HUDEP-2 (cell line): ENCODE results near the gene PTPN3.
A peak's percentile ranks its signal among the peaks of the same experiment; 100 is the strongest.

Experiments used
- DNase-seq, 76 experiments: peaks; one replicate each; lab custom pipeline; 2025; ENCODE audit not compliant: unreplicated experiment in 76 of 76; lab: John Stamatoyannopoulos, UW

The PTPN3 gene

DNA sequence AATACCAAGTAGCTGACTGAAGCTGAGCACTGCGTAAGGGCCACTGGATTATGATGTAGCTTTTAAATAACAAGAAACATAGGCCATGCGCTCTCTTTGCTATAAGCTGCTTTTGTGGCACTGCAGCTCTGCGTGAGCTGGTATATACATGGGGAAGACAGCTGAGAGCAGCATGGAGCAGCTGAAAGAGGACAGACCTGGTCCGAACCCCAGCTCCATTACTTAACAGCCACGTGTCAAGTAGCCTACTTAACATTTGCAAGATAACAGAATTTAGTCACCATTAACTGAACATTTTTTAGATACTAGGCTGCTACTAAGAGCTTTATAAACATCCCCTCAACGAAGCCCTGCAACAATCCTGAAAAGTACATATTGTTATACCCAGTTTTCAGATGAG is 69.3 kb downstream of the PTPN3 start:
- DNase-seq, result no peak

DNA sequence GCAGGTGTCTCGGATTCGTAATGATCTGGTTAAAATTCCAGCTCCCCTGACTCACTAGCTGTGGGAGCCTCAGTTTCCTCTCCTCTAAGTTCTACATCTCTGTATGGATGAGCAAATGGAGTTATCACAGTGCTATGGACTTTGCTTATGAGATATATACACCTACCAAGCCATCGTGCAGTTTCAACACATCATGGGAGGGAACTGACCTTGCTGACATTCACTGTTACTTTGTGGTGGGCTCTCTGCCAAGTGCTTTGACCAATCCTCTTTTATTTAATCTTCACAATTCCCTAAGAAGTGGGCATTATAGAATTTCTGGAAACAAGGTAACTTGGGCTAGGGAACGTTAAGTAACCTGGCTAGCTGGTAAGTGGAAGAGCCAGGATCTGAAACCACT is 70.2 kb downstream of the PTPN3 start:
- no peak for DNase-seq

DNA sequence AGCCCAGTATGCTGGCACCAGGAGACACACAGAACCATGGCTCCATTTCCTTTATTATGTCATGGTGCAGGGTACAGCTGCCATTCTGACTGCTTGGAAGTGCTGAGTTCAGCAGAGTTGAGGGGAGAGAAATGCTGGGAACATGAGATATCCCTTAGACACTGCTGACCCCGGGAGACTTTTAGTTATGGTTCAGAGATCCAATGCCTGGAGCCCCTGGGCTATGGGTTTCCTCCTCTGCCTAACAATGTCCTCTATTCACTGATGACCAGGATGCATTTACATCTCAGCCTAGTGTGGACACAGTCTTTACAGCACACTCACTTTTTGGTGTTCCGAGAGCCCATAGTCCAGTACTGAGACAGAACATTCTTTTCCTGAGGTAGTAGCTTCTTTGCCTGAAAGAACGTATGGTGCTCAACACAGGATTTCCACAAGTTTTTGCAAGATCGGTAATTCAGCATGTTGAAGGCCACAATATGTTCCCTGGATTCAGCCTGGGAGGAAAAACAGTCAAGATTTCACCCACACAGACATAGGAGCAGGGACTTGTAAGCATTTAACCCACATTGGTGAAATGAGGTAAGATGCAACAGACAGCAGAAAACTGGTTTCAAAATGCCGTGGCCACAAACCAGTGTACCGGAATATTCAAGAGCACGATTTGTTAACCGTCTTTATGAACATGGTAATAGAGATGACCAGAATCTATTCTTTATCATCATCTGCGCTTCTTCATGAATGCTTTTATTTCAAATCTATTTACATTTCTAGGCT is 71.3 kb downstream of the PTPN3 start:
- no peak for DNase-seq

DNA sequence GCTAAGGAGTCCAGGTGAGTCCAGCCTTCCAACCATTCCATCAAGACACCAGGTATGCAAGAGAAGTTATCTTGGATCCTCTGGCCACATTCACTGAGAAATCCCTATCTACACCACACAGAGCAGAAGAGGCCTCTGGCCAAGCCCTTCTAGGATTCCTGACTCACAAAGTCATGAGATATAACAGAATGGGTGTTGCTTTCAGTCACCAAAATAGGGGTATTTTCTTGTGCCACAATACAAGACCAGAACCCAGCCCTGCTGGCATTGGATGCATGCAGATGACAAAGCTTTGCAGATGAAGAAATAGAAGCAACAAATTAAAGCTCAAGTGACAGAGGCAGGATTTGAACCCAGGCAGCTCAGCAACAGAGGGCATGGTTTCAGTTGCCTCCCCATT is 73.5 kb downstream of the PTPN3 start:
- DNase-seq, result peak in 33 of 76 experiments; percentile 2 to 63 (median 28)

- DNase-seq, result no peak
Observed at GRCh38 chr9:109423877-109424276, 74.2 kb downstream of the PTPN3 start.

DNA sequence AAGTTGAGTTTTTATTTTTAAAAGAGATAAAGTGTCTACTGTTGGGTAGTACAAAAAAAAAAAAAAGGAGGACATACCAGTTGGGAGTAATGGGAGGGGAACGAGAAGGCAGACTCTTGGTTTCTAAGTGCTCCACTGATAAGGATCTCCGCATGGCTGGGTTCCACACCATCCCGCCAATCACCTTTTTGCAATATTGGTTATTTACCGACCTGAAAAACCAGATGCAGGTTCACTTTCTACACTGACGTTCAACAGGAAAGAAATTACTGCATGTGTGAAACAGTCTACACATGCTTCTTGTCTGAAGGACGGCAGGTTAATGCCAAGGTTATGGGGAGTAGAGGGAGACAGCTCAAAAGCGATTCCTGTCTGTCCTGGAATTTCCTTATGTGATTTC is 75.5 kb downstream of the PTPN3 start:
- no peak for DNase-seq

DNA sequence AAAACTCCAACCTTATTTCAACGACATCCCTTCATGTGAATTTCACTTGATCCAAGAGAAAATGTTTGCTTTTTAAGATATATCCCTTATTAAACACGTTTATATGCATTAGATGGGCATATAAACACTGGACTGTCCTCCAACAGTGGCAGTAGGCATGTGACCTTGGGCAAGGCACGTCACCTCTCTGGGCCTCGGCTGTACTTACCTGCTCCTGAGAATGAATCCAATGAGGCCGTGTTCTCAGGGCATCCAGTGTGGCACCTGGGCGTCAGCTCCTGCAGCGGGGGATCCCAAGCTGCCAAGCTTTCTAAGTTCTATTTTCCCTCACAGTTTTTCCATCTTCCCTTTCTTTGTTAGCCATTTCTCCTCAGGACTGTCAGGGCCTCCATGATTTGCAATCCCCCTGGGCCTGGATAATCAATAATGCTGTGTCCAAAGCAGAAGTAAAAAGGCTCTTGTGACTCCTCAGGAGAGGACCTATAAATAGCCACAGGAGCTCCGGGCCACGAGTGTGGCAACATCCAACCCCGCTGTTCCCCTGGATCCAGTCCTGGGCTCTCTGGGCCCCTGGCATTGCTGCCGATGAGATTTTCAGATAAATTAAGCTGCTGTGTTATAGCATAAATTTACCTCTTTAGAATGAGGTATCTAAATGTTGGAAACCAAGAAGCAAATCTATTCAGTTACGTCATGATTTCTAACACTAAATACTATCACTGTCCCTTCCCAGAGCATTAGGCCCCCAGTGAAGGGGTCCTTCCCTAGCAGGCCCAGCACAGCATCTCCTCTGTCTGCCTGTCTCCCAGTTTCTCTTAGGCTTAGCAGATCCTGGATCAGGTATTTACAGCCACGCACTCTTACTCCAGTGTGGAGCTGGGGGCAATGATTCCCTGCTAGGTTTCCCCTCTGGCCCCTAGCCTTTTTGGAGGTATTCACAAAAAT is 76.8 kb downstream of the PTPN3 start:
- DNase-seq, result no peak

DNA sequence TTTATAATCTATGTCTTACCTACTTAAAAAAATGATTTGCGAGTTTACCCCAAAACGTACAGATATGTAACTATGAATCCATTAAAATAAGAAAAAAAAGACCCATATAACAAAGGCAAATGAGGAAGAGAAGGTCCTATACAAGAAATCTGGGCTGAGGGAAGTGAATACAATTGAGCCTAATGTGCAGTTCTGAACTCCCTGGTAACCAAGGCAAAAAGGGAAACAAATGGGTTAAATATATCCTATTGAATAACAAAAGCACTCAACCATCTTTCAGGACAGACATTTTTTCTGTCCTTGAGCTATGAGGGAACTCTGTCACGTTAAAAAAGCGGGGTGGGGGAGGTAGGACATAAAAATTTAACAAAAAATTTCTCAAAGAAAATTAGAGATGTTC is 78.6 kb downstream of the PTPN3 start:
- no peak for DNase-seq

GRCh38 chr9:109418827-109419226 is 79.3 kb downstream of the PTPN3 start:
- no peak for DNase-seq

GRCh38 chr9:109417585-109418544 is 80.2 kb downstream of the PTPN3 start:
- no peak for DNase-seq

DNA sequence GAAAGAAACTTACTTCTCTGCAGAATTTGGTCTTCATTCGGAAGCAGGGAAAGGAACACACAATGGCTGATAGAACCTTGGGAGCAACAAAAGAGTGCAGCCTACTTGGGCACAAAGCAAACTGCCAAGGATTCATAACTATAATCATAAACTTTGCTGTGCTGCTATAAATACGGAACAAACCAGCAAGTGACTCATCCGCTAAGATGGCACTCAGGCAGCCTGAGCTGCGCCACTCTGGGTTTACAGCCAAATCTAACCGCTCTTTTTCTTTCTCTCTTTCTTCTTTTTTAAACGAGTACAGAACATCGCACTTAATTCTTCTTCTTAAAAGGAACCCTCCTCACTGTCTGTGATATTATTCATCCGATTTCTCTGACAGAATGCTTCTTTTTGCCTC is 81.1 kb downstream of the PTPN3 start:
- no peak for DNase-seq

- no peak for DNase-seq
Observed at GRCh38 chr9:109416135-109416706, 81.9 kb downstream of the PTPN3 start.

DNA sequence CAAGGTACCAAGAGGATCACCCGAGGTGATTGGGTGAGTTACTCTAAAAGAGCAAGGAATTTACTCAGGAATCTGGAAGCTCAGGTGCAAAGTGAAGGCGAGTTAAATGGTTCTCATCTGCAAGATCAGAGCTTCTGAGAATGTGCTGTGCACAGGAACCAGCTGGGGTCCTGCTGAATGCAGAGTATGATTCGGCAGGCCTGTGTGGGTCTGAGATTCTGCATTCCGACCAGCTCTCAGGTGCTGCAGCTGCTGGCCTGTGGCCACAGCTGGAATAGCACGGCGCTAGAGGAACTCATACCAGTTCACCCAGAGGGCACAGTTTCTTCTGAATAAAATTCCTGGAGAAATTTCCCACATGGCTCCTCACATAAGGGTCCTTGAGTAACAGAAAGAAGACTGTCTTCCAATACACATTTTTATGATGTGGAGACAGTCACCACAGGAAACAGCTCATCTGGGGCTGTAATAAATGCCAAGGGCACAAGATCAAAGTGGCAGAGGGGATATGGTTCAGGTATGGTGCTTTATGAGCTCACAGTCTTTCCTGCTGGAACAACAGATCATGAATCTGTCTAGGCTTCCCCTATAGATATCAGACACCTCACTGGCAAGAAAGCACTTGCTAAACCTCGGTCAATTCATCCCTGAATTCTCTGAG is 83.9 kb downstream of the PTPN3 start:
- DNase-seq, result no peak

DNA sequence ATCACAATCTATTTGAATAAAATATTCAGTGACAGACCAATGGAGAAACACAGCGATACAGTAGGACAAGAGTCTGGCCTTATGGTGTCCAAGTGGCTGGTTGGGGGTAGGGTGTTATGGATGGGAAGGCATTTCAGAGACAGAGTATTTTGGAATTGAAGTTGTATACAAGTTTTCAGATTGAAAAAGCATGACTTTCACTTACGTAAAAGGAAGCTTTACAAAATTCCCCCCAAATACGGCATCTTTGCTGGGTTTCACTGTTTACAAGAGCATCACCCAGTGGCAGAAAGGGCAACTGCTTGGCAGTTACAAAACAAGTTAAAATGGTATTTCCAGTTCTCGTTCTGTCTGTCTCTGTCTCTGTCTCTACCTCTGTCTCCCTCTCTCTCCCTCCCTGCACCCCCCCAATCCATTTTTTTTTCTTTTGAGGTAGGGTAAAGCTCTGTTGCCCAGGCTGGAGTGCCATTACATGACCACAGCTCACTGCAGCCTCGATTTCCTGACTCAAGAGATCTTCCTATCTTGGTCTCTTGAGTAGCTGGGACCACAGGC is 86.2 kb downstream of the PTPN3 start:
- DNase-seq, result peak in 10 of 76 experiments; percentile 2 to 21 (median 11)

GRCh38 chr9:109411069-109411761 is 86.9 kb downstream of the PTPN3 start:
- DNase-seq, result no peak

DNA sequence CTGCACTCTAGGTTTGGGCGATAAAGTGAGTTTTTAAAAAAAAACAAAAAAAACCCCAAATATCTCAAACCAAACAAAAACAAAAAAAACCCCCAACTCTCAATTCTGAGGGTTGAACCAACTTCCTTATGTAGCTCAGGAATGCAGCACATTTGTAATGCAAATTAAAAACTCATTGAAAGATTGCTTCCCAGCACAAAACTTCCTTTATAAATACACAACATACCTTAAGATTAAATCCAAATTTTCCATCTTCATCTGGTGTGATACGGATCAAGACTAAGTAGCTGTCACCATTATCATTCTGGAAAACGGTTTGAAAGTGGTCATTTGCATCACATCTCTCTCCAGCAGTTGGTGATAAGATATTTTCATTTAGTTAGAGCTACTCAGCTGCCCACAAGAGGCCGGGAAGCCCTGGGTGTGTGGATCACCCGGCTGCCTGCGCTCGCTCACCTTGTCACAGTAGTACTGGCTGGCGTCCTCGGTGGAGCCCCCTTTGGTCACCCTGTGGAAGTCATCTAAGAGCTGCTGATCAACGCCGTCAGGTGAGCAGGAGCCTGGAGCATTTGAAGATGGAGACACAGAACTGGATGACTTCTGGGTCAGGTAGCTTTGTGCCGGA is 88.2 kb downstream of the PTPN3 start:
- DNase-seq, result peak in 10 of 76 experiments; percentile 3 to 21 (median 10)

DNA sequence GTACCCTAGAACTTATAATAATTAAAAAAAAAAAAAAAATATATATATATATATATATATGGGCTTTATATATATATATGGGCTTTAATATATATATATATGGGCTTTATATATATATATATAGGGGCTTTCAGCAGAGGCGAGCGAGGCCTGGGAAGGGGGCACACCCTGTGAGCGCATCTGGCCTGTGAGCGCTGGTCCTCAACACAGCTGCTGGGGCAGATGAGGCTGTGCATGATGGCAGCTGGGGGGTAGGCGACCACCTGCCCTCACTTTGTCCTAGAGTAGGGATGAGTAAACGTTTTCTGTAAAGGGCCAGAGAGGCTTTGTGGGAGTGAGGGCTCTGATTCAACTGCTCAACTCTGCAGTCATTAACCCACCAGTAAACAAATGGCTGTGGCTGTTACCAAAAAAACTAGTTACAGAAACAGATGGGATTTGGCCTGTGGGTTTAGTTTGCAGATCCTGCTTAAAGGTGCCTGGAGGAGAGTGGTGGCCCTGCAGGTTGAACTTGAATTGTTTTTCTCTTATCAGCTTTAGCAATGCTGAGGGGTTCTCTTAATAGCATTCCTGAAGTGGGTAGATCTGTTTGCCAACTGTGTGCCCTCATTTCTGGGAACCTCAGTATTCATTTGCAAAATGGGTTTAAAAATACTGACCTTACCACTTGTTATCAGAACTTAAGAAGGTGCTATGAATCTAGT is 89.2 kb downstream of the PTPN3 start:
- peak in 1 of 76 experiments; percentile 4 for DNase-seq
